ENCODE results near the gene FBXO42. TPM values are rescaled to one million over a fixed set of nuclear protein-coding genes. Genes with fewer than 3 reads are reported as not detected.

Gene FBXO42
- total and polyA plus RNA-seq, 9 of the 15 experiments (the other 6 are each of a cell fraction or from before 2014, with no cell fraction given) = 7.2 to 24.8 (median 17.4) TPM

DNA sequence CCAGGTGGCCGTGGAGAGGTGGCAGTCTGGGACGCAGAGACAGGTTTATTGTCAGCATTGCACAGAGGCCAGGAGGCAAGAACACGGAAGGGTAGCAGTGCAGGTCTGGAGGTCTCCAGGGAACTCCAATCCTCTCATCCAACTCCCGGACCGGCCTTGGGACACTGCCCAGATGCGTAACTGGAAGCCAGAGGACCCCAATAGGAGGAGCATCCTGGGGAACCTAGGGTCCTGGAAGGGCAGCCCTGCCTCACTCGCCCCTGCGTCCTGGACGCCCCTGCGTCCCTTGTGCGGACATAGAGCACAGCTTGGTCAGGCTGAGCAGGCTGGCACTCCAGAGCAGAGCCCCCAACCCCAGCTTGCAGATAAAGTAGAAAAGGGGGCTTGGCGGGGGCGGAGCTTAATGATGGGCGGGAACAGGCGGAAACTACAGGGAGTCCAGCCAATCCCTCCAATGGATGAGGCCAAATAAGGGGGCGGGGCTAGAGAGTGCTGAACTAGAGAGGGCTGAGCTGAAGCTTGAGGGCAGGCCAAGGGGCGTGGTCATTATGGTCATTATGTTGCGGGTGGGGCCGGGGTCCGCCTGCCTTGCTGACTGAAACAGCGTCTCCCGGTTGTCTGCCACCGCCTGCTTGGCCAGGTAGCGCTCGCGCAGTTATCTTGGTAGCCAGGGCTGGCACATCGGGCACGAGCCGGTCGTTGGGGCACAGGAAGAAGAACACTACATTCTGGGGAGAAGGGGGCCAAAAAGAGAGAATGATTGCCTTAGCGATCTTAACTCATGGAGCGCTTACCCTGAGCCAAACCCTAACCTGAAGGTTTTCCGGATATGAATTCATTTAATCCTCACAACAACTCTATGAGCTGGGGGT lies 136.2 kb downstream of the FBXO42 start (continued):
- peak; percentile 24; the same call in 1 of the 2 replicates for TF ChIP-seq MYC (IDR thresholded peaks at IDR 0.05; ENCODE audit: low read depth, low read length)
- TF ChIP-seq MYC (CRISPR knock-in tag; IDR thresholded peaks at IDR 0.05; ENCODE audit: borderline replicate concordance, low read depth) = no peak
- TF ChIP-seq HDAC1 (IDR thresholded peaks at IDR 0.05) = no peak
- TF ChIP-seq ATF7 (IDR thresholded peaks at IDR 0.05) = peak; percentile 60; the same call in 1 of the 2 replicates
- 0 out of 2 replicates have a peak, but pooled peaks have one; percentile 15 for TF ChIP-seq CREB1 (IDR thresholded peaks at IDR 0.05)
- TF ChIP-seq CREB1 (CRISPR knock-in tag; IDR thresholded peaks at IDR 0.05) = no peak; the same call in 1 of the 2 replicates
- TF ChIP-seq, protein P1, sequence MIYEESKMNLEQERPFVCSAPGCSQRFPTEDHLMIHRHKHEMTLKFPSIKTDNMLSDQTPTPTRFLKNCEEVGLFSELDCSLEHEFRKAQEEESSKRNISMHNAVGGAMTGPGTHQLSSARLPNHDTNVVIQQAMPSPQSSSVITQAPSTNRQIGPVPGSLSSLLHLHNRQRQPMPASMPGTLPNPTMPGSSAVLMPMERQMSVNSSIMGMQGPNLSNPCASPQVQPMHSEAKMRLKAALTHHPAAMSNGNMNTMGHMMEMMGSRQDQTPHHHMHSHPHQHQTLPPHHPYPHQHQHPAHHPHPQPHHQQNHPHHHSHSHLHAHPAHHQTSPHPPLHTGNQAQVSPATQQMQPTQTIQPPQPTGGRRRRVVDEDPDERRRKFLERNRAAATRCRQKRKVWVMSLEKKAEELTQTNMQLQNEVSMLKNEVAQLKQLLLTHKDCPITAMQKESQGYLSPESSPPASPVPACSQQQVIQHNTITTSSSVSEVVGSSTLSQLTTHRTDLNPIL (CRISPR knock-in tag; IDR thresholded peaks at IDR 0.05) = no peak
- TF ChIP-seq DMBX1 (CRISPR knock-in tag; IDR thresholded peaks at IDR 0.05; ENCODE audit: borderline replicate concordance) = no peak
- peak; percentile 49; the same call in 1 of the 2 replicates for TF ChIP-seq ZNF764 (CRISPR knock-in tag; IDR thresholded peaks at IDR 0.05; ENCODE audit: low read depth)
- TF ChIP-seq, protein P2, sequence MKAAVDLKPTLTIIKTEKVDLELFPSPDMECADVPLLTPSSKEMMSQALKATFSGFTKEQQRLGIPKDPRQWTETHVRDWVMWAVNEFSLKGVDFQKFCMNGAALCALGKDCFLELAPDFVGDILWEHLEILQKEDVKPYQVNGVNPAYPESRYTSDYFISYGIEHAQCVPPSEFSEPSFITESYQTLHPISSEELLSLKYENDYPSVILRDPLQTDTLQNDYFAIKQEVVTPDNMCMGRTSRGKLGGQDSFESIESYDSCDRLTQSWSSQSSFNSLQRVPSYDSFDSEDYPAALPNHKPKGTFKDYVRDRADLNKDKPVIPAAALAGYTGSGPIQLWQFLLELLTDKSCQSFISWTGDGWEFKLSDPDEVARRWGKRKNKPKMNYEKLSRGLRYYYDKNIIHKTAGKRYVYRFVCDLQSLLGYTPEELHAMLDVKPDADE (conservative IDR thresholded peaks at IDR 0.05; ENCODE audit: control insufficient read depth, low read depth, low read length) = no peak
- no peak for TF ChIP-seq ZNF253 (CRISPR knock-in tag; conservative IDR thresholded peaks at IDR 0.05)
- no peak for TF ChIP-seq PRMT5 (CRISPR knock-in tag; IDR thresholded peaks at IDR 0.05)
- peak; percentile 15 for TF ChIP-seq TBP (optimal IDR thresholded peaks at IDR 0.05; ENCODE audit: low read depth, low read length)
- TF ChIP-seq RBFOX2 (IDR thresholded peaks at IDR 0.05; ENCODE audit: low read depth, low read length) = peak; percentile 50
- peak; percentile 87 for TF ChIP-seq SP1 (CRISPR knock-in tag; IDR thresholded peaks at IDR 0.05)
- TF ChIP-seq HMGN3 (IDR thresholded peaks at IDR 0.05; ENCODE audit: borderline replicate concordance, extremely low read depth, insufficient read length, low read depth, low read length) = peak; percentile 44
- TF ChIP-seq SRF (CRISPR knock-in tag; IDR thresholded peaks at IDR 0.05) = peak in 1 of 2 experiments; percentile 97; a peak in 2 of 4 replicates
- TF ChIP-seq, protein P3, sequence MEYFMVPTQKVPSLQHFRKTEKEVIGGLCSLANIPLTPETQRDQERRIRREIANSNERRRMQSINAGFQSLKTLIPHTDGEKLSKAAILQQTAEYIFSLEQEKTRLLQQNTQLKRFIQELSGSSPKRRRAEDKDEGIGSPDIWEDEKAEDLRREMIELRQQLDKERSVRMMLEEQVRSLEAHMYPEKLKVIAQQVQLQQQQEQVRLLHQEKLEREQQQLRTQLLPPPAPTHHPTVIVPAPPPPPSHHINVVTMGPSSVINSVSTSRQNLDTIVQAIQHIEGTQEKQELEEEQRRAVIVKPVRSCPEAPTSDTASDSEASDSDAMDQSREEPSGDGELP (CRISPR knock-in tag; IDR thresholded peaks at IDR 0.05; ENCODE audit: borderline replicate concordance) = peak; percentile 56; the same call in 1 of the 2 replicates
- TF ChIP-seq SMC3 (conservative IDR thresholded peaks at IDR 0.05; ENCODE audit: insufficient read depth, low read depth, low read length) = no peak
- no peak for TF ChIP-seq GTF2A2 (tag; IDR thresholded peaks at IDR 0.05)
- no peak for TF ChIP-seq ESRRA (IDR thresholded peaks at IDR 0.05; ENCODE audit: borderline replicate concordance, low read depth)
- TF ChIP-seq POLR2A (conservative IDR thresholded peaks at IDR 0.05) = peak; percentile 47; the same call in 1 of the 2 replicates
- TF ChIP-seq, protein P4, sequence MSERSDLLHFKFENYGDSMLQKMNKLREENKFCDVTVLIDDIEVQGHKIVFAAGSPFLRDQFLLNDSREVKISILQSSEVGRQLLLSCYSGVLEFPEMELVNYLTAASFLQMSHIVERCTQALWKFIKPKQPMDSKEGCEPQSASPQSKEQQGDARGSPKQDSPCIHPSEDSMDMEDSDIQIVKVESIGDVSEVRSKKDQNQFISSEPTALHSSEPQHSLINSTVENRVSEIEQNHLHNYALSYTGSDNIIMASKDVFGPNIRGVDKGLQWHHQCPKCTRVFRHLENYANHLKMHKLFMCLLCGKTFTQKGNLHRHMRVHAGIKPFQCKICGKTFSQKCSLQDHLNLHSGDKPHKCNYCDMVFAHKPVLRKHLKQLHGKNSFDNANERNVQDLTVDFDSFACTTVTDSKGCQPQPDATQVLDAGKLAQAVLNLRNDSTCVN (CRISPR knock-in tag; IDR thresholded peaks at IDR 0.05) = no peak

Data from K562 (cell line).